A549 (cell line): Measurements from ENCODE around the gene CD96. TPM values are rescaled to one million over a fixed set of nuclear protein-coding genes. Genes with fewer than 3 reads are reported as not detected.

Source experiments
- ATAC-seq, 2 experiments: fragments of 200-7000 bp in 1 of 2; fragments of >200 bp in 1 of 2; cut with Nextera tagmentation in 1 of 2; cut with Tn5 transposase in 1 of 2; 3 replicates each; pipeline versions ENCODE4 v1.8.0 to v1.9.1; 2018 to 2020; ENCODE audit warnings: mild to moderate bottlenecking in 1 of 2, moderate library complexity in 1 of 2
- CTCF ChIA-PET: fragments of 300-600 bp; sonication (Branson Sonifier 250); formaldehyde crosslinking; extraction: SDS; loops from one replicate; lab custom pipeline; 2021; ENCODE audit warnings: antibody characterized with exemption, inconsistent platforms; lab: Yijun Ruan, JAX
- POLR2A ChIA-PET: fragments of 350-600 bp; formaldehyde crosslinking; extraction: SDS; loops from one replicate; lab custom pipeline; 2021; ENCODE audit warnings: antibody characterized with exemption, inconsistent platforms; lab: Yijun Ruan, JAX
- DNase-seq, 2 experiments: peaks; one replicate each; pipeline versions ENCODE4 v3.0.0 to v3.0.0-alpha.2; 2011 to 2016; ENCODE audit warnings: low read depth in 1 of 2, low spot score in 1 of 2
- FAIRE-seq: peaks from 2 replicates; lab custom pipeline; 2011; peaks lifted over from hg19 to GRCh38; lab: Jason Lieb, UNC
- H3K27ac ChIP-seq, 2 experiments: fragments of >200 bp; sonication (Bioruptor Twin); formaldehyde crosslinking; 3 replicates each; pipeline ENCODE4 v1.5.1; 2016 to 2017
- H3K4me1 ChIP-seq: fragments of >200 bp; sonication (Bioruptor Twin); formaldehyde crosslinking; 3 replicates; pipeline ENCODE4 v1.6.1; 2016
- H3K4me2 ChIP-seq: fragments of >200 bp; sonication (Bioruptor Twin); formaldehyde crosslinking; 3 replicates; pipeline ENCODE4 v1.6.1; 2016
- H3K4me3 ChIP-seq: fragments of >200 bp; sonication (Bioruptor Twin); formaldehyde crosslinking; 3 replicates; pipeline ENCODE4 v1.5.1; 2016
- H3K9me3 ChIP-seq: fragments of >200 bp; sonication (Bioruptor Twin); formaldehyde crosslinking; 3 replicates; pipeline ENCODE4 v1.6.1; 2016
- BCL3 ChIP-seq: fragments of >200 bp; sonication (Bioruptor Twin); formaldehyde crosslinking; IDR thresholded peaks from 3 replicates; pipeline ENCODE4 v1.6.1; 2016
- CBX8 ChIP-seq: fragments of 200-600 bp; sonication (generic); IDR thresholded peaks from 2 replicates; pipeline ENCODE4 v1.6.1; 2016
- CEBPB ChIP-seq, 2 experiments: fragments of >200 bp in 1 of 2; sonication (Bioruptor Twin) in 1 of 2; formaldehyde crosslinking in 1 of 2; IDR thresholded peaks; 2 replicates each; pipeline ENCODE4 v1.6.1; 2012 to 2016
- EP300 ChIP-seq, 2 experiments: fragments of >200 bp; sonication (Bioruptor Twin); formaldehyde crosslinking; IDR thresholded peaks; 2 replicates in 1 of 2; 3 replicates in 1 of 2; pipeline ENCODE4 v1.6.1; 2016 to 2017
- FOSL2 ChIP-seq, 2 experiments: fragments of 450-650 bp in 1 of 2; fragments of >200 bp in 1 of 2; sonication (Bioruptor Twin) in 1 of 2; formaldehyde crosslinking; IDR thresholded peaks; 2 replicates each; pipeline versions ENCODE4 v1.5.0 to v1.6.1; 2016 to 2020; ENCODE audit warnings: mild to moderate bottlenecking in 1 of 2, moderate library complexity in 1 of 2
- HES2 ChIP-seq: fragments of >200 bp; sonication (Bioruptor Twin); formaldehyde crosslinking; IDR thresholded peaks from 2 replicates; pipeline ENCODE4 v1.6.1; 2016
- HOXA7 ChIP-seq: fragments of 250-450 bp; sonication (Bioruptor Pico); IDR thresholded peaks from 2 replicates; pipeline ENCODE4 v1.5.0; 2020; ENCODE audit warnings: mild to moderate bottlenecking, moderate library complexity
- HOXB13 ChIP-seq: fragments of 250-450 bp; sonication (Bioruptor Pico); IDR thresholded peaks from 2 replicates; pipeline ENCODE4 v1.5.0; 2020; ENCODE audit warnings: low read depth, mild to moderate bottlenecking, moderate library complexity
- JUN ChIP-seq, 2 experiments: fragments of >200 bp; sonication (Bioruptor Twin); formaldehyde crosslinking; IDR thresholded peaks; 2 replicates in 1 of 2; 3 replicates in 1 of 2; pipeline ENCODE4 v1.6.1; 2016 to 2017
- KDM1A ChIP-seq: fragments of 200-600 bp; sonication (generic); IDR thresholded peaks from 2 replicates; pipeline ENCODE4 v1.6.1; 2016; ENCODE audit warnings: low read depth, mild to moderate bottlenecking
- MAFK ChIP-seq: fragments of 450-650 bp; IDR thresholded peaks from 2 replicates; pipeline ENCODE4 v1.6.1; 2014; ENCODE audit not compliant: partially characterized antibody
- MYC ChIP-seq: IDR thresholded peaks from 2 replicates; pipeline ENCODE4 v1.6.1; 2012; ENCODE audit warnings: mild to moderate bottlenecking, inconsistent platforms, low read length, improper control_type of control experiment, borderline replicate concordance
- NR3C1 ChIP-seq: fragments of >200 bp; sonication (Bioruptor Twin); formaldehyde crosslinking; IDR thresholded peaks from 3 replicates; pipeline ENCODE4 v1.6.1; 2017
- PBX3 ChIP-seq: IDR thresholded peaks from 2 replicates; pipeline ENCODE4 v1.6.1; 2012
- POLR2A ChIP-seq: IDR thresholded peaks from 2 replicates; pipeline ENCODE4 v1.6.1; 2012; ENCODE audit warnings: mild to moderate bottlenecking, low read length
- POLR2AphosphoS2 ChIP-seq: conservative IDR thresholded peaks from 2 replicates; pipeline ENCODE4 v1.6.1; 2012; ENCODE audit warnings: low read length, improper control_type of control experiment, inconsistent platforms
- RAD21 ChIP-seq, 2 experiments: fragments of >200 bp in 1 of 2; sonication (Bioruptor Twin) in 1 of 2; formaldehyde crosslinking in 1 of 2; IDR thresholded peaks in 1 of 2; conservative IDR thresholded peaks in 1 of 2; 2 replicates in 1 of 2; 3 replicates in 1 of 2; pipeline ENCODE4 v1.6.1; 2012 to 2018; ENCODE audit warnings: inconsistent platforms in 1 of 2
- RARB ChIP-seq: fragments of 250-450 bp; sonication (Bioruptor Pico); IDR thresholded peaks from 2 replicates; pipeline ENCODE4 v1.8.0; 2021; ENCODE audit warnings: mild to moderate bottlenecking, moderate library complexity
- RFX5 ChIP-seq: fragments of 450-650 bp; IDR thresholded peaks from 2 replicates; pipeline ENCODE4 v1.7.1; 2014; ENCODE audit warnings: antibody characterized with exemption, mild to moderate bottlenecking, moderate library complexity
- RNF2 ChIP-seq: fragments of 200-600 bp; sonication (generic); IDR thresholded peaks from 2 replicates; pipeline ENCODE4 v1.6.1; 2016; ENCODE audit warnings: low read depth, mild to moderate bottlenecking, antibody characterized with exemption, moderate library complexity, borderline replicate concordance
- SMC3 ChIP-seq: fragments of >200 bp; sonication (Bioruptor Twin); formaldehyde crosslinking; IDR thresholded peaks from 3 replicates; pipeline ENCODE4 v1.6.1; 2018; ENCODE audit warnings: inconsistent platforms
- ZSCAN20 ChIP-seq: fragments of 250-450 bp; sonication (Bioruptor Pico); IDR thresholded peaks from 2 replicates; pipeline ENCODE4 v1.8.0; 2022; ENCODE audit warnings: mild to moderate bottlenecking, moderate library complexity
- WGBS: methylation state at CpG from one replicate; pipeline ENCODE4 v1.1.6; 2017; ENCODE audit errors: missing lambda C conversion rate; 5-methylcytosine and 5-hydroxymethylcytosine counted together
- polyA plus RNA-seq, 4 experiments: library from polyadenylated mRNA; depleted of rRNA in 3 of 4; stranded (reverse); fragments of >200 nt; fragmentation: RNase III in 1 of 4; extraction: RNeasy Plus Mini Kit Qiagen cat#74134 plus additional on column Dnase treatment in 1 of 4; gene quantifications; 2 replicates in 3 of 4; 3 replicates in 1 of 4; pipeline ENCODE4 v1.2.3, GENCODE V29; 2011 to 2017

Gene CD96
- polyA plus RNA-seq, 2 of the 4 experiments (the other 2 are of a cell fraction), result not detected

- no peak overlapping the region for H3K27ac ChIP-seq
- H3K4me2 ChIP-seq, result no peak overlapping the region
- CTCF ChIA-PET, result interaction anchor here (0.6 to 1.4 kb wide), 2 partner anchors 9 to 291 kb away, joined by 3 to 6 read pairs; no protein-coding TSS in a partner anchor
- no peaks in the 10 kb centered on the region for H3K9me3 ChIP-seq
- no peak overlapping the region for H3K4me3 ChIP-seq
- DNase-seq, result no peak
- no peak for ATAC-seq
- peak; percentile 7 for FAIRE-seq
- no peak for TF ChIP-seq RNF2
- no peak for TF ChIP-seq RARB (CRISPR knock-in tag)
- TF ChIP-seq MYC, result no peak
- no peak for TF ChIP-seq BCL3
- TF ChIP-seq PBX3, result no peak
- TF ChIP-seq ZSCAN20 (CRISPR knock-in tag), result no peak
- no peak for TF ChIP-seq NR3C1
- TF ChIP-seq CBX8, result no peak
- no peak for TF ChIP-seq RFX5
- no peak for TF ChIP-seq HOXB13 (CRISPR knock-in tag)
- TF ChIP-seq KDM1A, result no peak
- TF ChIP-seq POLR2AphosphoS2, result no peak
- peaks cover 8% of the 10 kb centered on the region; the same call in 2 of the 3 replicates for H3K4me1 ChIP-seq
- POLR2A ChIA-PET, result no interaction called here
Observed at GRCh38 chr3:111568911-111569310, 26.9 kb downstream of the CD96 start.

GRCh38 chr3:111570404-111571030 is 28.5 kb downstream of the CD96 start:
- H3K4me2 ChIP-seq, result no peak overlapping the region
- H3K4me1 ChIP-seq, result peaks cover 8% of the 10 kb centered on the region; the same call in 2 of the 3 replicates
- DNase-seq (no peak), FAIRE-seq (no peak)
- H3K4me3 ChIP-seq, result no peak overlapping the region
- POLR2A ChIA-PET, result no interaction called here
- 86% methylated on average over 12 of the region's 12 CpGs for WGBS
- H3K9me3 ChIP-seq, result no peaks in the 10 kb centered on the region
- TF ChIP-seq POLR2AphosphoS2 (no peak), RAD21 (conservative IDR thresholded peaks at IDR 0.05 in 1 of 2, IDR thresholded peaks at IDR 0.05 in 1 of 2) (no peak), BCL3 (no peak), RNF2 (no peak), CBX8 (no peak), POLR2A (no peak), HOXB13 (CRISPR knock-in tag) (no peak), EP300 (IDR thresholded peaks at IDR 0.05) (no peak), HES2 (no peak), SMC3 (no peak), CEBPB (IDR thresholded peaks at IDR 0.05) (no peak), JUN (IDR thresholded peaks at IDR 0.05) (no peak), KDM1A (no peak), MAFK (no peak), FOSL2 (IDR thresholded peaks at IDR 0.05) (no peak), FOSL2 (CRISPR knock-in tag; IDR thresholded peaks at IDR 0.05) (no peak), HOXA7 (CRISPR knock-in tag) (no peak)
- TF ChIP-seq, all 56 proteins: peak for 0
- H3K27ac ChIP-seq, result no peak overlapping the region
- CTCF ChIA-PET, result no interaction called here
- ATAC-seq, result no peak
